ENCODE data around the gene PRKCA. TPM values are rescaled to one million over a fixed set of nuclear protein-coding genes. Genes with fewer than 3 reads are reported as not detected.

Gene PRKCA
- total and polyA plus RNA-seq, 4 donors, result 3.0 to 14.1 (median 5.4) TPM

DNA sequence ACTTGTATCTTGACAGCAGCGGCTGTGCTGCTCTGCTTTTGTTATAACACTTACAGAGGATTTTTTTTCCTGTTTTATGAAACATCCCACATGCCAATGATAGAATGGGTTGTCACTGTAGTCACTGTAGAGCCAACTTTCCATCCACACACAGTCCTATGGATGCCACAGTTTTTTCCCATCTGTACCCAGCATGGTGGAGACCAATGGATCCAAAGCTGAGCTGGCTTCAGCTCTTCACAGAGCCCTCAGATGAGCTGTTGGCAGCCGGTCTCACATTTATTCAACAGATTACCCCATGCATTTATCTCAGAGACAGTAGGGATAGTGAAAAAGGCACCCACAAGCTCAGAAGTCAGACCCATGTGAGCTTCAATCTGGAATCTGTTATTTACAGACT is 441.1 kb downstream of the PRKCA start:
- no peak for DNase-seq (ENCODE audit: low spot score)
- Histone ChIP-seq H3K9ac (ENCODE audit: low read depth in 1 of 2, low read length in 2 of 2) (no peak overlapping the region), H3K4me1 (ENCODE audit: control insufficient read depth in 4 of 4, insufficient read depth in 4 of 4, low read length in 3 of 4) (no peaks in the 10 kb centered on the region), H3K27me3 (ENCODE audit: control insufficient read depth in 4 of 4, insufficient read depth in 4 of 4, low read length in 3 of 4) (no peaks in the 10 kb centered on the region), H3K27ac (ENCODE audit: low read depth in 1 of 2, low read length in 2 of 2) (no peak overlapping the region), H3K36me3 (ENCODE audit: control insufficient read depth in 4 of 4, insufficient read depth in 3 of 4, low read depth in 1 of 4, low read length in 3 of 4) (peaks cover 2 to 48% (median 33%) of the 10 kb centered on the region in 4 donors), H3K9me3 (ENCODE audit: control insufficient read depth in 4 of 4, low read length in 3 of 4) (no peaks in the 10 kb centered on the region), H3K4me3 (ENCODE audit: low read depth in 1 of 3, low read length in 3 of 3) (no peak overlapping the region)
- TF ChIP-seq ATF3 (IDR thresholded peaks at IDR 0.05), result no peak
- TF ChIP-seq, protein P1, sequence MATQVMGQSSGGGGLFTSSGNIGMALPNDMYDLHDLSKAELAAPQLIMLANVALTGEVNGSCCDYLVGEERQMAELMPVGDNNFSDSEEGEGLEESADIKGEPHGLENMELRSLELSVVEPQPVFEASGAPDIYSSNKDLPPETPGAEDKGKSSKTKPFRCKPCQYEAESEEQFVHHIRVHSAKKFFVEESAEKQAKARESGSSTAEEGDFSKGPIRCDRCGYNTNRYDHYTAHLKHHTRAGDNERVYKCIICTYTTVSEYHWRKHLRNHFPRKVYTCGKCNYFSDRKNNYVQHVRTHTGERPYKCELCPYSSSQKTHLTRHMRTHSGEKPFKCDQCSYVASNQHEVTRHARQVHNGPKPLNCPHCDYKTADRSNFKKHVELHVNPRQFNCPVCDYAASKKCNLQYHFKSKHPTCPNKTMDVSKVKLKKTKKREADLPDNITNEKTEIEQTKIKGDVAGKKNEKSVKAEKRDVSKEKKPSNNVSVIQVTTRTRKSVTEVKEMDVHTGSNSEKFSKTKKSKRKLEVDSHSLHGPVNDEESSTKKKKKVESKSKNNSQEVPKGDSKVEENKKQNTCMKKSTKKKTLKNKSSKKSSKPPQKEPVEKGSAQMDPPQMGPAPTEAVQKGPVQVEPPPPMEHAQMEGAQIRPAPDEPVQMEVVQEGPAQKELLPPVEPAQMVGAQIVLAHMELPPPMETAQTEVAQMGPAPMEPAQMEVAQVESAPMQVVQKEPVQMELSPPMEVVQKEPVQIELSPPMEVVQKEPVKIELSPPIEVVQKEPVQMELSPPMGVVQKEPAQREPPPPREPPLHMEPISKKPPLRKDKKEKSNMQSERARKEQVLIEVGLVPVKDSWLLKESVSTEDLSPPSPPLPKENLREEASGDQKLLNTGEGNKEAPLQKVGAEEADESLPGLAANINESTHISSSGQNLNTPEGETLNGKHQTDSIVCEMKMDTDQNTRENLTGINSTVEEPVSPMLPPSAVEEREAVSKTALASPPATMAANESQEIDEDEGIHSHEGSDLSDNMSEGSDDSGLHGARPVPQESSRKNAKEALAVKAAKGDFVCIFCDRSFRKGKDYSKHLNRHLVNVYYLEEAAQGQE (IDR thresholded peaks at IDR 0.05), result no peak
- TF ChIP-seq, protein P2, sequence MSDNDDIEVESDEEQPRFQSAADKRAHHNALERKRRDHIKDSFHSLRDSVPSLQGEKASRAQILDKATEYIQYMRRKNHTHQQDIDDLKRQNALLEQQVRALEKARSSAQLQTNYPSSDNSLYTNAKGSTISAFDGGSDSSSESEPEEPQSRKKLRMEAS (IDR thresholded peaks at IDR 0.05), result no peak
- 96% methylated on average over 2 of the region's 2 CpGs for WGBS

DNA sequence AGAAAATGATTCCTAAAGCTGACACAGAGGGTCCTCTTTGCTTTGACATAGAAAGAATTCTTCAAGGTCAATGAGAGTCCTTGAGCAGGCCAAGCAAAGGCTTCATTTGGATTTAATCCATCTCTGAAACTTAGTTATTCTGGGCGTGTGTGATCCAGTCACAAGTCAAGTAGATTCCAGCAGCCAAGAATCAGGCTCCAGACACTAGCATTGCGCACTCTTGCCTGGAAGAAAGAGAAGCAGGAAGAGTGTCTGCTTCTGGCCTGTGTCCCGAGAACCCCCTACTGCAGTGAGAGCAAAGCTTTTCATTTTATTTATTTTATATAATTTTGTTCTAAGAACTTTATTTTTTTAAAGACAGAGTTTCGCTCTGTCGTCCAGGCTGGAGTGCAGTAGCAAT is 444.3 kb downstream of the PRKCA start:
- H3K9ac ChIP-seq (ENCODE audit: low read depth in 1 of 2, low read length in 2 of 2), result no peak overlapping the region
- no peak for TF ChIP-seq HNF4G (IDR thresholded peaks at IDR 0.05)
- no peak for TF ChIP-seq YY1 (IDR thresholded peaks at IDR 0.05)
- no peak for TF ChIP-seq SP1 (IDR thresholded peaks at IDR 0.05)
- TF ChIP-seq, protein P2 (IDR thresholded peaks at IDR 0.05), result no peak
- no peaks in the 10 kb centered on the region for H3K4me1 ChIP-seq (ENCODE audit: control insufficient read depth in 4 of 4, insufficient read depth in 4 of 4, low read length in 3 of 4)
- H3K4me3 ChIP-seq (ENCODE audit: low read depth in 1 of 3, low read length in 3 of 3), result no peak overlapping the region
- WGBS, result 93% methylated on average over 5 of the region's 5 CpGs
- no peak for DNase-seq (ENCODE audit: low spot score)
- H3K36me3 ChIP-seq (ENCODE audit: control insufficient read depth in 4 of 4, insufficient read depth in 3 of 4, low read depth in 1 of 4, low read length in 3 of 4), result peaks cover 2 to 53% (median 33%) of the 10 kb centered on the region in 4 donors
- no peaks in the 10 kb centered on the region for H3K9me3 ChIP-seq (ENCODE audit: control insufficient read depth in 4 of 4, low read length in 3 of 4)
- no peaks in the 10 kb centered on the region for H3K27me3 ChIP-seq (ENCODE audit: control insufficient read depth in 4 of 4, insufficient read depth in 4 of 4, low read length in 3 of 4)
- H3K27ac ChIP-seq (ENCODE audit: low read depth in 1 of 2, low read length in 2 of 2), result no peak overlapping the region

DNA sequence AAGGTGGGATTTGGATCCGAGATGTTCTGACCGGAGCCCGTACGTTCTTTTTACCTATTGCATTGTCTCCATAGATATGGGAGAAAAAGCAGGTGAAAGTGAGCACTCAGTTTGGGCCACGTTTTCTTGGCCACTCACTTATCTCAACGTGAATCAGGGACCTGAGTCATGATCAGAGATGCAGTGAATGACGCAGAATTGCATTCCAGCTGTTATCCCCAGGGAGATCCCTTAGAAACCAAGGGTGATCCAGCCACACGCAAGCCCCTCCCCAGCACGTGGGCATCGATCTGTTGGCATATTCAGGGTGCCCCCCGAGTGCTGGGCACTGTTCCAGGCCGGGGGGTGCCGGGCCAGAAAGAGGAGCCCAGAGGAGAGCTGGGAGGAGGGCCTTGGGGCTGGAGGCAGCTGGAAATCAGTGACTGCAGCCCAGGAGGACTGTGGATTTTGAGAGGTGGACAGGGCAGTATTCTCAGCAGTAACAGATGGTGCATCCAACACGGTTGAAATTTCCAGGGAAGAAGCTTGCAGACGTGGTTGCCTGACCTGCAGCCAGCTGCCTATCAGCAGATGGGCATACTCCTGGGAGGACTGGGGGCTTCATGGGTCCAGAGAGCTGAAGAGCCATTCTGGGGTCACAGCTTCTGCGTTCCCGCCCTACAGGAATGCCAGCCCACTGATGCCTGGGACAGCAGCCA is 445.3 kb downstream of the PRKCA start:
- Histone ChIP-seq H3K27ac (ENCODE audit: low read depth in 1 of 2, low read length in 2 of 2) (no peak overlapping the region), H3K9ac (ENCODE audit: low read depth in 1 of 2, low read length in 2 of 2) (no peak overlapping the region), H3K4me1 (ENCODE audit: control insufficient read depth in 4 of 4, insufficient read depth in 4 of 4, low read length in 3 of 4) (no peaks in the 10 kb centered on the region), H3K27me3 (ENCODE audit: control insufficient read depth in 4 of 4, insufficient read depth in 4 of 4, low read length in 3 of 4) (no peaks in the 10 kb centered on the region), H3K36me3 (ENCODE audit: control insufficient read depth in 4 of 4, insufficient read depth in 3 of 4, low read depth in 1 of 4, low read length in 3 of 4) (peaks cover 2 to 43% (median 24%) of the 10 kb centered on the region in 4 donors), H3K4me3 (ENCODE audit: low read depth in 1 of 3, low read length in 3 of 3) (no peak overlapping the region), H3K9me3 (ENCODE audit: control insufficient read depth in 4 of 4, low read length in 3 of 4) (no peaks in the 10 kb centered on the region)
- no peak for DNase-seq (ENCODE audit: low spot score)
- WGBS, result 95% methylated on average over 17 of the region's 17 CpGs
- TF ChIP-seq ZBTB33 (IDR thresholded peaks at IDR 0.05) (no peak), JUND (IDR thresholded peaks at IDR 0.05) (no peak), GABPA (IDR thresholded peaks at IDR 0.05 in 1 of 2, conservative IDR thresholded peaks at IDR 0.05 in 1 of 2) (no peak), RAD21 (IDR thresholded peaks at IDR 0.05) (no peak), CTCF (IDR thresholded peaks at IDR 0.05; ENCODE audit: low read depth, low read length, missing input control) (no peak), YY1 (IDR thresholded peaks at IDR 0.05) (no peak), RXRA (IDR thresholded peaks at IDR 0.05) (no peak), HNF4A (conservative IDR thresholded peaks at IDR 0.05) (no peak)
- TF ChIP-seq, protein P1 (IDR thresholded peaks at IDR 0.05), result no peak
- TF ChIP-seq, protein P2 (IDR thresholded peaks at IDR 0.05), result no peak

Measured in liver (tissue), 9 donors.